ENCODE data around the gene FAAP20.

Gene FAAP20

DNA sequence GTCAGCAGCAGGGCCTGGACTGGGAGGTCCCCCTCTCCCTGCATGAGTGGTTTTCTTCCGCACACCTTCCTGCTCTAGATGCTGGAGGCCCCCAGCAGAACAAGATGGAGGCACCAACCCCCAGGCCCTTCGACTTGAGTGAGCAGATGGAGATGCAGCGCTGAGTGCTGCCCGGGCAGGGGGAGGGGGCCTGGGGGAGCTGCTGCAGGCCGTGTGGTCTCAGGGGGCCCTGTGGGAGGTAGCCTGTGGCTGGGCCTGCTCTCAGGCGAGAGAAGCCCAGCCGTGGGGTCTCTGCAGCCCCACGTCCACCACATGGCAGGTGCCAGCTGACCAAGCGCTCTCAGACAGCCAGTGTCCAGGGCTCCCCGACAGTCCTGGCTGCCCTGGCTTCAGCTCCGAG is 1.2 kb upstream of the FAAP20 start:
- no peak for DNase-seq (ENCODE audit: low spot score)

- peak; percentile 77 for DNase-seq (ENCODE audit: low spot score)
These were observed 514 bp upstream of the FAAP20 start for GRCh38 chr1:2194898-2195673.

DNA sequence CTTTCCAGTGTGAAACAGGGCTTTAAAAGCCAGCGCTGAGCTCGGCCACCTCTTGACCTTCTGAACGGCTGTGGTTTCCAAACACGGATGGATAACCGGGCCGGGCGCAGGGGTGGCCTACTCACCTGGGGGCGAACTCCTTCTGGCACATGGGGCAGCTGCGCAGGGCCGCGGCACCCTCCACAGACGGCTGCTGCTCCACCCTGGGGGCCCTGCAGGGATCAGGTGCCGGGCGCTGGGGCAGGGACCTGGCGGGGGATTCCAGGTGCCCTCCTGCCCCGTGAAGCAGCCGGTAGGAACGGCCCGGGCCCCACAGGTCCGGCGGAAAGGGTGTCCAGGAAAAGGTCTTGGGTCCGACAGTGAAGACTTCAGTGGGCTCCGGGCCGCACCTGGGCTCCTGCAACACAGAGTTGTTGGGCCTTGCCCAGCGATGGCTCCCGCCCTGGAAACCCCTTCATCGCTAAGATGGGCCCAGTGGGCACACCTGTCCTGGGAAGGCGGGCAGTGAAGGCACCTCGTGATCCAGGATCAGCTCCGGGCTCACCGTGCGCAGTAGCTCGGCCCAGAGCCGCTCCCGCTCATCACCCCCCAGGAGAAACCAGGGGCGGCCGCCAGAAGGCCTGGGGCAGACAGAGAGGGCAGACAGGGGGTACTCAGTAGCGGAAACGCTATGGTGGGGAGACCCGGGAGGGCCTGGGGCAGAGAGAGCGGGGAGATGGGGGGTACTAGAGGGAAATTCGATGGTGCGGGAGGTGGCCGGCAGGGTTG is 874 bp downstream of the FAAP20 start:
- DNase-seq (ENCODE audit: low spot score) = no peak

DNA sequence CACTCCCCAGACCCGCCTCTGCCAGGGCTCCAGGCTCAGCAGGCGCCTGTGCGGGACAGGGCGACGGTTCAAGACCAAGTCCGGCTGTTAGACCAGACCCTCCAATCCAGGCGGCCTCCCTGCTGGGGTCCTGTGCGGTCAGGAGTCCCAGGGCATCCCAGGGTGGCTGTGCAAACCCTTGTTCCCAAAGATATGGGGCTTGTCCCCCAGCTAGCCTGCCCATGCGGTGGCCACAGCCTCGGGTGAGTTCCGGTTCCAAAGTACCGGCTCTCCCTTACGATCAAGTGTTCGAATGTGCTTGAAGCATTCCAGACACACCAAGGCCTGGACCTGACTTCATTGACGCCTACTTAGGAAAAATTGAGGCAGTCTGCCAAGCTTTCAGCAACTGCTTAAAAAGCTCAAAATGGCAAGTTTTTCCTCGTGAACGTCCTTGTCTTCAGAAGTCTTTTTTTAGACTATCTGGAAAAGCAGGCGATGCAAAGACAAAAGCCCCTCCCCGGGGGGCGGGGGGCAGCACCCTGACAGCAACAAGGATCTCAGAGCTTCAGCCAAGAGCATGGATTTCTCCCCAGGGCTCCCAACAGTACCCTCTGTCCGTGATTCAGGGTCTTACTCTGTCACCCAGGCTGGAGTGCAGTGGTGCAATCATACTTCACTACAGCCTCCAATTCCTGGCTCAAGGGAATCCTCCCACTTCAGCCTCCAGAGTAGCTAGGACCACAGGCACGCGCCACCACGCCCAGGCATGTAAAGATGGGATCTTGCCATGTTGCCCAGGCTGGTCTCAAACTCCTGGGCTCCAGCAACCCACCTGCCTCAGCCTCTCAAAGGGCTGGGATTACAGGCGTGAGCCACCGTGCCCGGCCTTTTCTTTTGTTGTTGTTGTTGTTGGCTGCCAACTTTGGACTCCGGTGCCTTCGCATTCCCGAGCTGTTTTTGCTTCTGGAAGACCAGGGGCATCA is 2.3 kb downstream of the FAAP20 start:
- no peak for DNase-seq (ENCODE audit: low spot score)

- no peak for DNase-seq (ENCODE audit: low spot score)
These were observed 4.0 kb downstream of the FAAP20 start for GRCh38 chr1:2190491-2190976.

- DNase-seq (ENCODE audit: low spot score) = peak; percentile 90
These were observed 4.8 kb downstream of the FAAP20 start for GRCh38 chr1:2189459-2190425.

GRCh38 chr1:2188336-2188735 is 6.2 kb downstream of the FAAP20 start:
- no peak for DNase-seq (ENCODE audit: low spot score)

GRCh38 chr1:2187619-2188018 is 7.0 kb downstream of the FAAP20 start:
- DNase-seq (ENCODE audit: low spot score) = no peak

DNA sequence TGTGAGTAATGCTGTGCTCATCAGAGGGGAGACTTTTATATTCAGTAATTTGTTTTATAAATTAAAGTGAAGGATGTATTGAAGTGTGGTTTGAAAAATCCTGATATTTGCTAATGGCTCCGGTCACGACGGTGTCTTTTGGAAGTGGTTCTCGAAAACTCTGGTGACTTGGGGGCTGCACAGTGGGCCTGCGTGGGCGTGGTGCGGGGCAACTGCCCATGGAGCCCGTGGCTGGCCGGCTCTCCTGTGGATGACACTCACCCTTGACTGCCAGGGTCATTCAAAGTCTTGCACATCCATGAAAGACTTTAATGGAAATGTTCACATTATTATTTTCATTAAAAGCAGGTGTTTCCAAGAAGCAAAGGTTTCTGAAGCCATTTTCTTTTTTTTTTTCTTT is 7.7 kb downstream of the FAAP20 start:
- DNase-seq (ENCODE audit: low spot score) = no peak

DNA sequence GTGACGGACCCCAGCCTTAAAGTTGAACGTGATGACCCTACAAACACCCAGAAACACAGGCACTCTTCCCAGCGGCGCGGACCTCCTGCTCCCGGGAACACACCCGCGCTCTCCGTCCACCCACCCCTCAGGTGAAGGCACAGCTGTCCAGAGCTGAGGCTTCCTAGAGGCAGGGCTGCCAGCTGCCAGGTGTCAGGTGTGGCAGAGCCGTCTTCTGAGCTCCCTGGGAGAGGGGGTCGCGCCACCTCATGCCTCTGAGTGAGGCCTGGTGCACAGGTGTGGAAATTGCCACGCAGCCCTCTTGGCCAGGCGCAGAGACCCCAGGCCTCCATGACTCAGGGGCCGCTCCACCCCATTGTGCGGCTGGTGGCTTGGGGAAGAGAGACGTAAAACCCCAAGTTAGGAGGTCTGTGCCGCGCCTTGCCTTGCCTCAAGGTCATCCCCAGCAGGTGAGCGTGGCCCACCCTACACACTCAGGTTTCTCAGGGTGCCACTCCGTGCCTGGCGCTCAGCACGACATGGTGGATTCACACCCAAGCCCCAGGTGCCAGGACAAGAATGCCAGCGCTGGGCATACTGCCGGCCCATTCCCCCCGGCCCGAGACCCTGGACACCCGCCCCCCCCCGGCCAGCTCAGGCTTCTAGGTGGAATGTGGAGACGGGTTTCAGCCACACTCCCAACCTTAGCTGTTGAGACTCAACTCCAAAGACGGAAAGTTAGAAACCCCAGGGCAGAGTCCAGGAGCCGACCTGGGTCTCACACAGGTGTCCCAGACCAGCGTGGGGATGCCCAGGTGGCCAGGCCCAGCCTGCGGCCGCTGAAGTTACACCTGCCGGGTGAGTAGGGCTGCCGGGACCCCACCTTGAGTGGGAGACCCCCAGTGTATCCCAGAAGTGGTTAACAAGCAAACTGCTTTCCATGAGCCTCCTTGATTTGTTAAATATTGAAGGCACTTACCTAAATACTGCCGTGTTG is 8.4 kb downstream of the FAAP20 start:
- no peak for DNase-seq (ENCODE audit: low spot score)

- no peak for DNase-seq (ENCODE audit: low spot score)
These were observed 9.6 kb downstream of the FAAP20 start for GRCh38 chr1:2184934-2185333.

GRCh38 chr1:2184531-2184930 is 10.0 kb downstream of the FAAP20 start:
- no peak for DNase-seq (ENCODE audit: low spot score)

- DNase-seq (ENCODE audit: low spot score) = no peak
These were observed 10.6 kb downstream of the FAAP20 start for GRCh38 chr1:2183937-2184334.

DNA sequence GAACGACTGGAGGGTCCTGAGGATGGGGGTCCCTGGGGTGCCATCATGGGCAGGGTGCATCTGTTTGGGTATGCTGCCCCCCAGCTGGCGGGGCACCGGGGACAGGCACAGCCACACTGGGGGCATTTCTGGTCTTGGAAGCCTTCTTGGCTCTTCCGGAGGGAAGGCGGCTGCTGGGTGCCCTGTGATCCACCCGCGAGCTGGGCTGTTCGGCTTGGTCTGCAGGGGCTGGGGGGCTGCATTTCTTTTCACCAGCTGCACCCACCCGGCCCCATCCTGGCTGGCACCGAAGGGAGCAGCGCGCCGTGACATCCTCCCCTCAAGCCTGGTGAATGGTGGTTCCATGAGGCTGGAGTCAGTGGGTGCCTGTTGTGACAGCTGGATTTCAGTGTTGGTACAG is 12.2 kb downstream of the FAAP20 start:
- DNase-seq (ENCODE audit: low spot score) = no peak

GRCh38 chr1:2181752-2182151 is 12.8 kb downstream of the FAAP20 start:
- DNase-seq (ENCODE audit: low spot score) = no peak

DNA sequence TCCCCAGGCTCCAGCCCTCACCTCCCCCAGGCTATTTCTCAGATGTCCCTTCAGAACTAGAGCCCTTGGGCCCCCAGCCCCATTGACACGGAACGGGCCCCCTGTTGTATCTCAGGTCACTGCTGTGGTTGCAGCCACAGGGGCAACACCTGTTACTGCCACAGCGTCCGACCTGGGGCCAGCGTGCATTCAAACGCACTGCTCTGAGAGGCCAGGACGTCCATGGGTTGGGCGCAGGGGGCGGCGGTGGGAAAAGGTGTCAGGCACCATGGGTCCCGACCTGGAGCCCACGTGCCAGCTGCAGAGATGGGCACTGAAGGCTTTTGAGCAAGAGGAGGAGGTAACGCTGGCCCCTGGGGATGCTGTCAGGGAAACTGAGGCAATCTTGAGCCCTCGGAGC is 13.3 kb downstream of the FAAP20 start:
- no peak for DNase-seq (ENCODE audit: low spot score)

GRCh38 chr1:2180297-2181245 is 14.0 kb downstream of the FAAP20 start:
- no peak for DNase-seq (ENCODE audit: low spot score)
